CD4-positive, alpha-beta T cell treated with Interleukin-2 at 100 ng/mL for 4 hours (primary cell): Measurements from ENCODE around the gene PACS2.
"Not testable (repeated sequence)": the region's sequence is repeated elsewhere in the genome, so short reads cannot be mapped to it uniquely, and the experiment has no call there.

Experiments
- DNase-seq: peaks from one replicate; pipeline ENCODE4 v3.0.0-alpha.2; 2020; ENCODE audit warnings: low spot score

Gene PACS2

GRCh38 chr14:105288936-105289335 lies 25.6 kb upstream of the PACS2 start:
- not testable (repeated sequence) for DNase-seq

GRCh38 chr14:105290621-105291346 lies 23.8 kb upstream of the PACS2 start:
- no peak for DNase-seq

- no peak for DNase-seq
Observed at GRCh38 chr14:105292826-105293711, 21.5 kb upstream of the PACS2 start.

- peak; percentile 68 for DNase-seq
Observed at GRCh38 chr14:105294142-105294597, 20.4 kb upstream of the PACS2 start.

- DNase-seq = not testable (repeated sequence)
Observed at GRCh38 chr14:105297311-105297710, 17.2 kb upstream of the PACS2 start.

- no peak for DNase-seq
Observed at GRCh38 chr14:105299654-105300541, 14.7 kb upstream of the PACS2 start.

GRCh38 chr14:105300542-105301102 lies 13.9 kb upstream of the PACS2 start, which contains the start of gene BRF1:
TSS of gene BRF1 (minus strand) at chr14:105301001. CDS start at chr14:105300629, 372 bp downstream.
- peak; percentile 97 for DNase-seq

GRCh38 chr14:105301103-105301914 lies 13.2 kb upstream of the PACS2 start:
- peak; percentile 98 for DNase-seq

GRCh38 chr14:105301915-105302249 lies 12.7 kb upstream of the PACS2 start:
- DNase-seq = not testable (repeated sequence)

- no peak for DNase-seq
Observed at GRCh38 chr14:105303949-105304348, 10.6 kb upstream of the PACS2 start.

GRCh38 chr14:105304565-105304964 lies 10.0 kb upstream of the PACS2 start:
- DNase-seq = no peak

GRCh38 chr14:105305345-105305744 lies 9.2 kb upstream of the PACS2 start:
- DNase-seq = no peak

- DNase-seq = no peak
Observed at GRCh38 chr14:105305791-105306190, 8.8 kb upstream of the PACS2 start.

- DNase-seq = no peak
Observed at GRCh38 chr14:105307052-105307727, 7.4 kb upstream of the PACS2 start.

- DNase-seq = no peak
Observed at GRCh38 chr14:105309371-105309770, 5.2 kb upstream of the PACS2 start.

- no peak for DNase-seq
Observed at GRCh38 chr14:105311838-105312237, 2.7 kb upstream of the PACS2 start.

GRCh38 chr14:105312973-105313372 lies 1.6 kb upstream of the PACS2 start:
- no peak for DNase-seq

GRCh38 chr14:105313381-105314286 lies 914 bp upstream of the PACS2 start:
- peak; percentile 25 for DNase-seq

- peak; percentile 46 for DNase-seq
Observed at GRCh38 chr14:105315211-105315721, 718 bp downstream of the PACS2 start.
